ENCODE results near the gene ZBTB7C.

ZBTB7C gene

GRCh38 chr18:48136051-48136826, 272.9 kb downstream of the ZBTB7C start:
- H3K4me3 ChIP-seq (ENCODE audit: insufficient read depth, low read length, poor library complexity, severe bottlenecking): no peak overlapping the region
- no peak overlapping the region for H3K4me2 ChIP-seq (ENCODE audit: low read depth, low read length, poor library complexity, severe bottlenecking)

GRCh38 chr18:48135436-48135966, 273.7 kb downstream of the ZBTB7C start:
- H3K9me3 ChIP-seq (ENCODE audit: insufficient read depth, low read length): no peaks in the 10 kb centered on the region
- H3K27me3 ChIP-seq (ENCODE audit: low read length): no peaks in the 10 kb centered on the region
- no peak overlapping the region for H3K4me2 ChIP-seq (ENCODE audit: low read depth, low read length, poor library complexity, severe bottlenecking)
- no peaks in the 10 kb centered on the region for H3K79me2 ChIP-seq (ENCODE audit: insufficient read depth, low read length)
- H2AFZ ChIP-seq (ENCODE audit: low read depth, low read length, severe bottlenecking): no peak overlapping the region
- H3K9ac ChIP-seq (ENCODE audit: low read length): no peak overlapping the region
- H3K27ac ChIP-seq (ENCODE audit: low read depth, low read length): no peak overlapping the region
- H3K4me3 ChIP-seq (ENCODE audit: insufficient read depth, low read length, poor library complexity, severe bottlenecking): no peak overlapping the region
- H4K20me1 ChIP-seq (ENCODE audit: low read depth, low read length): no peaks in the 10 kb centered on the region
- no peaks in the 10 kb centered on the region for H3F3A ChIP-seq (ENCODE audit: insufficient read depth)
- no peaks in the 10 kb centered on the region for H3K36me3 ChIP-seq (ENCODE audit: low read length)
- no peak for TF ChIP-seq EZH2phosphoT487 (conservative IDR thresholded peaks at IDR 0.05; ENCODE audit: low read length)
- no peak for TF ChIP-seq CTCF (IDR thresholded peaks at IDR 0.05; ENCODE audit: insufficient read depth, low read length, poor library complexity, severe bottlenecking)
- H3K9me2 ChIP-seq (replicated peaks; ENCODE audit: insufficient read depth, low read length): no peaks in the 10 kb centered on the region

More at GRCh38 chr18:48136051-48136826, 272.9 kb downstream of the ZBTB7C start:
- Histone ChIP-seq H3K79me2 (ENCODE audit: insufficient read depth, low read length) (no peaks in the 10 kb centered on the region), H4K20me1 (ENCODE audit: low read depth, low read length) (no peaks in the 10 kb centered on the region), H3K9ac (ENCODE audit: low read length) (no peak overlapping the region), H3K36me3 (ENCODE audit: low read length) (no peaks in the 10 kb centered on the region), H3K27me3 (ENCODE audit: low read length) (no peaks in the 10 kb centered on the region), H2AFZ (ENCODE audit: low read depth, low read length, severe bottlenecking) (no peak overlapping the region), H3F3A (ENCODE audit: insufficient read depth) (no peaks in the 10 kb centered on the region), H3K9me3 (ENCODE audit: insufficient read depth, low read length) (no peaks in the 10 kb centered on the region), H3K27ac (ENCODE audit: low read depth, low read length) (no peak overlapping the region), H3K9me2 (replicated peaks; ENCODE audit: insufficient read depth, low read length) (no peaks in the 10 kb centered on the region)
- no peak for TF ChIP-seq CTCF (IDR thresholded peaks at IDR 0.05; ENCODE audit: insufficient read depth, low read length, poor library complexity, severe bottlenecking)
- no peak for TF ChIP-seq EZH2phosphoT487 (conservative IDR thresholded peaks at IDR 0.05; ENCODE audit: low read length)

- Histone ChIP-seq H4K20me1 (ENCODE audit: low read depth, low read length) (no peaks in the 10 kb centered on the region), H3K9ac (ENCODE audit: low read length) (no peak overlapping the region), H3K36me3 (ENCODE audit: low read length) (no peaks in the 10 kb centered on the region), H3K9me3 (ENCODE audit: insufficient read depth, low read length) (no peaks in the 10 kb centered on the region), H3K4me3 (ENCODE audit: insufficient read depth, low read length, poor library complexity, severe bottlenecking) (no peak overlapping the region), H3F3A (ENCODE audit: insufficient read depth) (no peaks in the 10 kb centered on the region), H3K9me2 (replicated peaks; ENCODE audit: insufficient read depth, low read length) (no peaks in the 10 kb centered on the region), H3K79me2 (ENCODE audit: insufficient read depth, low read length) (no peaks in the 10 kb centered on the region), H3K27me3 (ENCODE audit: low read length) (no peaks in the 10 kb centered on the region), H3K27ac (ENCODE audit: low read depth, low read length) (no peak overlapping the region), H3K4me2 (ENCODE audit: low read depth, low read length, poor library complexity, severe bottlenecking) (no peak overlapping the region), H2AFZ (ENCODE audit: low read depth, low read length, severe bottlenecking) (no peak overlapping the region)
- TF ChIP-seq CTCF (IDR thresholded peaks at IDR 0.05; ENCODE audit: insufficient read depth, low read length, poor library complexity, severe bottlenecking) (no peak), EZH2phosphoT487 (conservative IDR thresholded peaks at IDR 0.05; ENCODE audit: low read length) (no peak)
These were observed 274.6 kb downstream of the ZBTB7C start for GRCh38 chr18:48134609-48135008.

Measured in SU-DHL-6 (cell line).